Left lung (tissue), 10 donors: ENCODE results near the gene MED7. TPM values are rescaled to one million over a fixed set of nuclear protein-coding genes. Genes with fewer than 3 reads are reported as not detected.
A peak's percentile ranks its signal among the peaks of the same experiment; 100 is the strongest.

Source experiments
- ATAC-seq: fragments of 200-7000 bp; cut with Tn5 transposase; one replicate; pipeline ENCODE4 v1.9.1; 2020; ENCODE audit warnings: moderate library complexity
- DNase-seq, 4 donors: peaks; one replicate each; pipeline ENCODE4 v3.0.0-alpha.2; 2013 to 2020
- H3K27ac ChIP-seq, 2 donors: fragments of 200-600 bp; sonication (generic) in 1 of 2; one replicate each; pipeline versions ENCODE4 v1.5.0 to v1.8.0; 2020 to 2021
- H3K27me3 ChIP-seq, 2 donors: fragments of 200-600 bp; sonication (generic) in 1 of 2; one replicate each; pipeline versions ENCODE4 v1.5.0 to v1.8.0; 2020 to 2021
- H3K36me3 ChIP-seq, 2 donors: fragments of 200-600 bp; sonication (generic) in 1 of 2; one replicate each; pipeline versions ENCODE4 v1.5.0 to v1.8.0; 2020 to 2021
- H3K4me1 ChIP-seq, 2 donors: fragments of 200-600 bp; one replicate each; pipeline ENCODE4 v1.8.0; 2021
- H3K4me3 ChIP-seq, 2 donors: fragments of 200-600 bp; sonication (generic) in 1 of 2; one replicate each; pipeline versions ENCODE4 v1.5.0 to v1.8.0; 2020 to 2021; ENCODE audit warnings: mild to moderate bottlenecking in 1 of 2
- H3K9me3 ChIP-seq, 2 donors: fragments of 200-600 bp; sonication (generic) in 1 of 2; one replicate each; pipeline versions ENCODE4 v1.5.0 to v1.8.0; 2020 to 2021
- CTCF ChIP-seq, 2 donors: fragments of 200-600 bp; sonication (generic) in 1 of 2; IDR thresholded peaks; one replicate each; pipeline versions ENCODE4 v1.5.0 to v1.8.0; 2021; ENCODE audit warnings: antibody characterized with exemption in 2 of 2
- intact Hi-C, 2 donors: fragments of 100-400 bp; cut with DNase I; formaldehyde crosslinking; loops; one replicate each; pipeline versions ENCODE4 v1.11.2 to v1.14.2; 2022
- polyA plus RNA-seq, 6 donors: library from polyadenylated mRNA; unstranded; fragments of 120-200 nt; gene quantifications; one replicate each; pipeline ENCODE4 v1.2.1, GENCODE V29; 2013; ENCODE audit not compliant: insufficient read length in 6 of 6
- total RNA-seq, 2 donors: library from RNA; stranded (reverse); fragmentation: NEBNext Ultra II Directional; extraction: Animal tissue kit (Norgen Biotek cat#: 25700); gene quantifications; one replicate each; pipeline ENCODE4 v1.2.1, GENCODE V29; 2021
- donor health status: DM: no; HTN: yes; CAD: no.
- donor health status: DM: no; HTN: no; CAD: no.

The MED7 gene
- total and polyA plus RNA-seq, 8 donors: 7.3 to 18.9 (median 17.4) TPM

GRCh38 chr5:157115502-157115901, 27.2 kb downstream of the MED7 start:
- TF ChIP-seq CTCF (IDR thresholded peaks at IDR 0.05): no peak
- intact Hi-C loops: no loop called here
- Histone ChIP-seq H3K27ac (no peak overlapping the region), H3K9me3 (no peaks in the 10 kb centered on the region), H3K27me3 (no peaks in the 10 kb centered on the region), H3K4me1 (peaks cover 0 to 7% of the 10 kb centered on the region in 2 donors), H3K4me3 (no peak overlapping the region), H3K36me3 (no peaks in the 10 kb centered on the region)
- DNase-seq: peak in 1 of 4 donors; percentile 36
- no peak for ATAC-seq

DNA sequence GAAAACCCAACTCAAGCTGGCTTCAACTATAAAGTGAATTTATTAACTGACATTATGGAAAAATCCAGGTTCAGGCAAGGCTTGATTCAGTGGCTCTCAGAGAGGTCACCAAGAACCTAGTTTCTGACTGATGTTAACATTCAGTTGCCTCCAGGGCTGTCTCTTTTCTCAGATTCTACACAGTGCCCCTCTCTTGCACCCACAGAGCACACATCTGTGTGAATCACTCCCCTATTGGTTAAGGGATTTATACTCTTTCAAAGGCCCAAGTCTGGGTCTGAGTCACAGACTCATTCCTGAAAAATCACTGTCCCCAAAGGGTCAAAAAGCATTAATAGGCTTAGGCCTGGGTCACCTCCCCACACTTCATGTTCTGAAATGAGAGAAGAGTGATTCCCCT, 27.7 kb downstream of the MED7 start:
- DNase-seq (no peak), ATAC-seq (no peak)
- no peaks in the 10 kb centered on the region for H3K9me3 ChIP-seq
- no peak overlapping the region for H3K4me3 ChIP-seq
- H3K27ac ChIP-seq: no peak overlapping the region
- H3K36me3 ChIP-seq: no peaks in the 10 kb centered on the region
- intact Hi-C loops: no loop called here
- TF ChIP-seq CTCF (IDR thresholded peaks at IDR 0.05): no peak
- no peaks in the 10 kb centered on the region for H3K27me3 ChIP-seq
- H3K4me1 ChIP-seq: peaks cover 0 to 11% of the 10 kb centered on the region in 2 donors

DNA sequence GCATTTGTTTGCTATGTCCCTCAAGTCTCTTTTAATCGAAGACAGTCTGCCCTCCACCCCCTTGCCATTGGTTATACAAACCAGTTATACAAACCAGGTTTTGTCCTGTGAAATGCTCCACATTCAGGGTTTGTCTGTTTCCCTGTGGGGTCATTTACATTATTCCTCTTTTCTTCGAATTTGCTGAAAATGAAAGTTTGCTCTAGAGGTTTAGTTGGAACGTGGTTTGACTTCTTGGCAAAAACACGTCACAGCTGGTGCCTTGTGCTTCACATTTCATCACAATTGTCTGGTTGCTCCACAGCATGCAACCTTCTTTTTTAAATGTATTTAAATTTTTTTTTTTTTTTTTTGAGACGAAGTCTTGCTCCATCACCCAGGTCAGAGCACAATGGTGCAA, 29.7 kb downstream of the MED7 start:
- intact Hi-C loops: no loop called here
- H3K4me1 ChIP-seq: peaks cover 0 to 16% of the 10 kb centered on the region in 2 donors
- ATAC-seq: peak; percentile 42
- no peak overlapping the region for H3K4me3 ChIP-seq
- no peaks in the 10 kb centered on the region for H3K36me3 ChIP-seq
- H3K9me3 ChIP-seq: no peaks in the 10 kb centered on the region
- H3K27me3 ChIP-seq: no peaks in the 10 kb centered on the region
- TF ChIP-seq CTCF (IDR thresholded peaks at IDR 0.05): no peak
- peak in 2 of 4 donors; percentile 77 to 89 for DNase-seq
- peak overlapping the region in 1 of 2 donors; percentile 14 for H3K27ac ChIP-seq

DNA sequence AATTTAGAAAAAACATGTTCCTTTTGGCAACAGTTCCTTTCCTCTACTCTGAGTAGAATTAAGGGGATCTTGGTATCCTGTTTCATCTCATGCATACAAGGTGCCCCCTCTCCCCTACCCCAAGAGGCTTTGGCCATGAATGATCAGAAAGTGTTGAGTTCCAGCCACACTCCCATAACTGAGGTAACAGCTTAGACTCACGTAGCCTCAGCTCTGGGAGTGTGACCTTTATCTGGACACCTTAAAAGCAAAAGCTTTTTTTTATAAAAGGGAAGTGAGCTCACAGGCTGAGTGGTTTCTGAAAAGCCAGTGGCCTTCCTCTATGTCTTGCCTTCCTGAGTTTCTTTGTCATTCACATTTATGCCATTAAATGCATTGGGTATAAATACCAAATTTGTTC, 32.9 kb downstream of the MED7 start:
- Histone ChIP-seq H3K27ac (peak overlapping the region; percentile 75 to 85), H3K9me3 (no peaks in the 10 kb centered on the region), H3K4me3 (no peak overlapping the region), H3K27me3 (no peaks in the 10 kb centered on the region), H3K4me1 (peaks cover 0 to 20% of the 10 kb centered on the region in 2 donors), H3K36me3 (peaks cover 0 to 7% of the 10 kb centered on the region in 2 donors)
- ATAC-seq: peak; percentile 43
- no peak for DNase-seq
- no peak for TF ChIP-seq CTCF (IDR thresholded peaks at IDR 0.05)
- intact Hi-C loops: no loop called here

DNA sequence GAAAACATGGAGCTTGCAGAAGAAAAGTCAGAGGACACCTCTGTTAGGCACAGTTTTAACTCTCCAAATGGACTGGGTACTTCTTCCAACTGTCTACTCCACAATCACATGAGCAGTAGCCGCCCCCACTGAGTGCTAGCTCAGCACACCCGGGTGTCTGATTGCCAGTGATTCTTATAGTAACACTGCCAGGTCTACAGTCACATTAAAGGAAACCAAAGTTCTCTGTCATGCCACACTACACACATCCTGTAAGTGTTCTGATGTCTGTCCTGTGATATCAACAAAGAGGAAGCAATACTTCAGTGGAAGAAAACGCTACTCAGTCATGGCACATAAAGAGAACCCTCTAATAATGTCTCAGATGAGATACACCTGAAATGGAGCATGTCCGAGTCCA, 33.7 kb downstream of the MED7 start, which contains the start of gene HAVCR2:
HAVCR2 (minus strand) TSS at position 69 of the 400 bp plus-strand sequence; CDS start at position 8, 61 bp downstream.
- Histone ChIP-seq H3K36me3 (peaks cover 0 to 11% of the 10 kb centered on the region in 2 donors), H3K27ac (peak within 1 kb of the TSS; percentile 75 to 85), H3K9me3 (no peaks in the 10 kb centered on the region), H3K4me3 (peak within 1 kb of the TSS; percentile 14 to 41), H3K4me1 (peaks cover 0 to 20% of the 10 kb centered on the region in 2 donors), H3K27me3 (no peaks in the 10 kb centered on the region)
- DNase-seq (peak in 1 of 4 donors; percentile 73), ATAC-seq (peak; percentile 78)
- no peak for TF ChIP-seq CTCF (IDR thresholded peaks at IDR 0.05)
- intact Hi-C loops: no loop called here
